ENCODE measurements around the gene FAM72D.
"Not testable (repeated sequence)": the region's sequence is repeated elsewhere in the genome, so short reads cannot be mapped to it uniquely, and the experiment has no call there.

GRCh38 chr1:145101725-145102124, 6.0 kb downstream of the FAM72D start:
- TF ChIP-seq CTCF (conservative IDR thresholded peaks at IDR 0.05); EZH2 (IDR thresholded peaks at IDR 0.05; ENCODE audit: low read depth): not testable (repeated sequence)
